Thyroid gland (tissue), 4 donors: ENCODE data around the gene RAX. TPM values are rescaled to one million over a fixed set of nuclear protein-coding genes. Genes with fewer than 3 reads are reported as not detected.
A peak's percentile ranks its signal among the peaks of the same experiment; 100 is the strongest.

Experiments used
- DNase-seq, 2 donors: peaks; one replicate each; pipeline ENCODE4 v3.0.0-alpha.2; 2019
- H3K27ac ChIP-seq, 3 donors: fragments of 200-600 bp; sonication (generic); 1 replicate in 2 of 3; 2 replicates in 1 of 3; pipeline ENCODE4 v1.5.1; 2016 to 2019; ENCODE audit warnings: mild to moderate bottlenecking in 1 of 3, moderate library complexity in 1 of 3
- H3K27me3 ChIP-seq: fragments of 200-600 bp; sonication (generic); one replicate; pipeline ENCODE4 v1.5.1; 2019
- H3K36me3 ChIP-seq, 2 donors: fragments of 200-600 bp; sonication (generic); one replicate each; pipeline ENCODE4 v1.5.1; 2016 to 2019
- H3K4me1 ChIP-seq, 2 donors: fragments of 200-600 bp; sonication (generic); one replicate each; pipeline ENCODE4 v1.5.1; 2017 to 2019
- H3K4me3 ChIP-seq, 3 donors: fragments of 200-600 bp; sonication (generic); replicated peaks in 1 of 3; 1 replicate in 2 of 3; 2 replicates in 1 of 3; pipeline ENCODE4 v1.5.1; 2016; ENCODE audit warnings: mild to moderate bottlenecking in 1 of 3
- H3K9me3 ChIP-seq: fragments of 200-600 bp; sonication (generic); one replicate; pipeline ENCODE4 v1.5.1; 2017
- CTCF ChIP-seq, 6 experiments: fragments of 200-600 bp in 3 of 6; fragments of 450-650 bp in 3 of 6; sonication (generic) in 3 of 6; IDR thresholded peaks; one replicate each; pipeline ENCODE4 v1.5.1; 2016 to 2019; ENCODE audit warnings: antibody characterized with exemption in 6 of 6, mild to moderate bottlenecking in 2 of 6, inconsistent platforms in 1 of 6, moderate library complexity in 1 of 6
- POLR2A ChIP-seq, 2 donors: fragments of 450-650 bp; IDR thresholded peaks; one replicate each; pipeline ENCODE4 v1.6.1; 2017; ENCODE audit warnings: antibody characterized with exemption in 2 of 2, mild to moderate bottlenecking in 2 of 2, moderate library complexity in 1 of 2
- WGBS, 2 donors: methylation state at CpG; one replicate each; pipeline ENCODE4 v1.1.5; 2017; 5-methylcytosine and 5-hydroxymethylcytosine counted together
- intact Hi-C: fragments of 100-400 bp; cut with DNase I; formaldehyde crosslinking; loops from one replicate; pipeline ENCODE4 v1.15.1; 2023
- total RNA-seq, 4 donors: library from RNA; depleted of rRNA; stranded (reverse); fragments of >200 nt; gene quantifications; one replicate each; pipeline ENCODE4 v1.2.3, GENCODE V29; 2016

RAX gene
- total RNA-seq, 4 donors from 2014 or later: not detected

GRCh38 chr18:59275406-59275949 is 2.2 kb upstream of the RAX start:
- TF ChIP-seq CTCF (IDR thresholded peaks at IDR 0.05): no peak
- no peak for TF ChIP-seq POLR2A (IDR thresholded peaks at IDR 0.05)
- 30 to 38% methylated on average over 6 of the region's 6 CpGs for WGBS, 2 donors
- intact Hi-C loops: no loop called here
- no peak overlapping the region for H3K27ac ChIP-seq
- DNase-seq: no peak
- H3K27me3 ChIP-seq: peaks cover 50% of the 10 kb centered on the region
- H3K9me3 ChIP-seq: no peaks in the 10 kb centered on the region
- H3K36me3 ChIP-seq: no peaks in the 10 kb centered on the region
- H3K4me1 ChIP-seq: peaks cover 10 to 23% of the 10 kb centered on the region in 2 donors
- H3K4me3 ChIP-seq: no peak overlapping the region

- no peak for DNase-seq
- H3K36me3 ChIP-seq: no peaks in the 10 kb centered on the region
- no peak for TF ChIP-seq CTCF (IDR thresholded peaks at IDR 0.05)
- no peak for TF ChIP-seq POLR2A (IDR thresholded peaks at IDR 0.05)
- peaks cover 58% of the 10 kb centered on the region for H3K27me3 ChIP-seq
- WGBS, 2 donors: 23 to 31% methylated on average over 18 of the region's 18 CpGs
- no peak overlapping the region for H3K27ac ChIP-seq
- no peaks in the 10 kb centered on the region for H3K9me3 ChIP-seq
- H3K4me1 ChIP-seq: peaks cover 13 to 24% of the 10 kb centered on the region in 2 donors
- H3K4me3 ChIP-seq: no peak overlapping the region
- intact Hi-C loops: no loop called here
Observed at GRCh38 chr18:59274533-59274928, 1.3 kb upstream of the RAX start.

- no peak overlapping the region for H3K4me3 ChIP-seq
- WGBS, 2 donors: 2 to 7% methylated on average over 30 to 42 of the region's 48 CpGs
- intact Hi-C loops: no loop called here
Observed at GRCh38 chr18:59273759-59274532, 692 bp upstream of the RAX start.

GRCh38 chr18:59272221-59272888 is 899 bp downstream of the RAX start:
- Histone ChIP-seq H3K27me3 (peaks cover 71% of the 10 kb centered on the region), H3K27ac (no peak overlapping the region), H3K36me3 (no peaks in the 10 kb centered on the region), H3K9me3 (no peaks in the 10 kb centered on the region), H3K4me3 (peak overlapping the region in 2 of 3 donors; percentile 4 to 5), H3K4me1 (peaks cover 23 to 39% of the 10 kb centered on the region in 2 donors)
- TF ChIP-seq CTCF (IDR thresholded peaks at IDR 0.05) (no peak), POLR2A (IDR thresholded peaks at IDR 0.05) (no peak)
- peak in 1 of 2 donors; percentile 6 for DNase-seq
- WGBS, 2 donors: 5% methylated on average over 4 to 24 of the region's 52 CpGs
- intact Hi-C loops: no loop called here

More at GRCh38 chr18:59273759-59274532, 692 bp upstream of the RAX start:
- Histone ChIP-seq H3K27ac (no peak overlapping the region), H3K4me1 (peaks cover 16 to 28% of the 10 kb centered on the region in 2 donors), H3K9me3 (no peaks in the 10 kb centered on the region), H3K36me3 (no peaks in the 10 kb centered on the region), H3K27me3 (peaks cover 61% of the 10 kb centered on the region)
- DNase-seq: no peak
- no peak for TF ChIP-seq POLR2A (IDR thresholded peaks at IDR 0.05)
- TF ChIP-seq CTCF (IDR thresholded peaks at IDR 0.05): no peak
